ENCODE results near the gene CACNG4.

The CACNG4 gene

GRCh38 chr17:66932311-66932710 lies 32.2 kb upstream of the CACNG4 start:
- no peak for DNase-seq (ENCODE audit: low read depth, low spot score)
- H3K4me3 ChIP-seq (ENCODE audit: low read depth, low read length), result no peak overlapping the region
- in situ Hi-C loops (cut with HindIII; ENCODE audit: low sequenced_read_pairs), result no loop called here
- TF ChIP-seq CTCF (IDR thresholded peaks at IDR 0.05; ENCODE audit: low read depth, low read length), result no peak

- no peak for TF ChIP-seq CTCF (IDR thresholded peaks at IDR 0.05; ENCODE audit: low read depth, low read length)
- in situ Hi-C loops (cut with HindIII; ENCODE audit: low sequenced_read_pairs), result no loop called here
- no peak overlapping the region for H3K4me3 ChIP-seq (ENCODE audit: low read depth, low read length)
- DNase-seq (ENCODE audit: low read depth, low spot score), result no peak
Measured at GRCh38 chr17:66934040-66934439, 30.5 kb upstream of the CACNG4 start.

GRCh38 chr17:66935717-66936116 lies 28.8 kb upstream of the CACNG4 start:
- H3K4me3 ChIP-seq (ENCODE audit: low read depth, low read length), result no peak overlapping the region
- TF ChIP-seq CTCF (IDR thresholded peaks at IDR 0.05; ENCODE audit: low read depth, low read length), result no peak
- no peak for DNase-seq (ENCODE audit: low read depth, low spot score)
- in situ Hi-C loops (cut with HindIII; ENCODE audit: low sequenced_read_pairs), result no loop called here

- no peak for DNase-seq (ENCODE audit: low read depth, low spot score)
- in situ Hi-C loops (cut with HindIII; ENCODE audit: low sequenced_read_pairs), result no loop called here
- no peak overlapping the region for H3K4me3 ChIP-seq (ENCODE audit: low read depth, low read length)
- no peak for TF ChIP-seq CTCF (IDR thresholded peaks at IDR 0.05; ENCODE audit: low read depth, low read length)
Measured at GRCh38 chr17:66938656-66939055, 25.9 kb upstream of the CACNG4 start.

GRCh38 chr17:66939461-66940114 lies 24.9 kb upstream of the CACNG4 start:
- no peak overlapping the region for H3K4me3 ChIP-seq (ENCODE audit: low read depth, low read length)
- no peak for DNase-seq (ENCODE audit: low read depth, low spot score)
- in situ Hi-C loops (cut with HindIII; ENCODE audit: low sequenced_read_pairs), result no loop called here
- TF ChIP-seq CTCF (IDR thresholded peaks at IDR 0.05; ENCODE audit: low read depth, low read length), result no peak

GRCh38 chr17:66941249-66941648 lies 23.3 kb upstream of the CACNG4 start:
- no peak overlapping the region for H3K4me3 ChIP-seq (ENCODE audit: low read depth, low read length)
- DNase-seq (ENCODE audit: low read depth, low spot score), result no peak
- in situ Hi-C loops (cut with HindIII; ENCODE audit: low sequenced_read_pairs), result no loop called here
- TF ChIP-seq CTCF (IDR thresholded peaks at IDR 0.05; ENCODE audit: low read depth, low read length), result no peak

All from astrocyte of the spinal cord (primary cell).